IPS-15b (cell line): ENCODE data around the gene TNFAIP2.

Experiments used
- H3K27me3 ChIP-seq: one replicate; pipeline ENCODE4 v1.6.1; 2013; ENCODE audit warnings: low read length; ENCODE audit not compliant: control insufficient read depth, insufficient read depth
- H3K36me3 ChIP-seq: one replicate; pipeline ENCODE4 v1.6.1; 2013; ENCODE audit warnings: low read length; ENCODE audit not compliant: control insufficient read depth, insufficient read depth
- H3K4me1 ChIP-seq: one replicate; pipeline ENCODE4 v1.6.1; 2013; ENCODE audit warnings: mild to moderate bottlenecking, low read length; ENCODE audit not compliant: control insufficient read depth, insufficient read depth
- H3K4me3 ChIP-seq: one replicate; pipeline ENCODE4 v1.5.1; 2013; ENCODE audit warnings: low read depth, low read length
- H3K9ac ChIP-seq: one replicate; pipeline ENCODE4 v1.6.1; 2013; ENCODE audit warnings: low read depth, mild to moderate bottlenecking, low read length
- H3K9me3 ChIP-seq: one replicate; pipeline ENCODE4 v1.6.1; 2013; ENCODE audit warnings: mild to moderate bottlenecking, low read length; ENCODE audit not compliant: control insufficient read depth, insufficient read depth

TNFAIP2 gene

DNA sequence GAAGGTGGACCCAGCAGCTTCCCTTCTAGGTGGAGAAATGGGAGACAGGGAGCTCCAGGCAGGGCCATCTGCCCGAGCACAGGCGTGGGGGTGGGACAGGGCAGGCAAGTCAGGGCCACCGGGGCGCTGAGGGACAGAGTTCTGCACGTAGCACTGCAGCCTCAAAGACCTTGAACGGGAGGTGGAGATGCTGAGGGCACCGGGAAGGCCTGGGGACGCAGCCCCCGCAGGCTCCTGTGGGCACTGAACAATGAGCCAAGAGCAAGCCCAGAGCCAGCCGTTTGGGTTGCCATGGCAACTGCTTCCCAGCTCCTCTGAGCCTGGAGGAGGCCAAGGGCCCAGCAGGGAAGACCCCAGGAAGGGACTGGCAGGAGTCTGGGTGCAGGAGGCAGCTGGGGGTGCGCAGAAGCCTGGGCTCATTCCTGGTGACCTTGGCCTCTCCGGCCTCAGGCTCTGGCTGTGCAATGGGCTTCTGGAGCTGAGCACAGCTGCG, 35.9 kb upstream of the TNFAIP2 start:
- no peaks in the 10 kb centered on the region for H3K9me3 ChIP-seq
- no peak overlapping the region for H3K9ac ChIP-seq
- no peaks in the 10 kb centered on the region for H3K4me1 ChIP-seq
- no peak overlapping the region for H3K4me3 ChIP-seq
- H3K36me3 ChIP-seq, result no peaks in the 10 kb centered on the region
- H3K27me3 ChIP-seq, result peaks cover 23% of the 10 kb centered on the region

DNA sequence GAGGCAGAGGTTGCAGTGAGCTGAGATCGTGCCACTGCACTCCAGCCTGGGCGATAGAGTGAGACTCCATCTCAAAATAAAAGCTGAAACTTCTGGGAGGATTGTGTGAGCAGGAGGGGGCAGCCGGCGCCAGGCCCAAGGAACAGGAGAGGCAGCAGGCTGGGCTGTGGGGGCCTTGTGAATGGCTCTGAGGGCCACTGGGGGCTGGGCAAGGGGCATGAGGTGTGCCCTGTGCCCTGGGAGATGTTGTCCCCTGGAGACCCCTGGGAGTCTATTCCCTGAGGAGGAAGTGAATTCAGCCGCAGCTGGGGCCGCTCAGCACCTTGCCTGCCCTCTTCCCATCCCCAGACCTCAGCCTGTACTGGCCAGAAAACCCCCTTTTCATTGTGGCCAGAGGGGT, 34.3 kb upstream of the TNFAIP2 start:
- Histone ChIP-seq H3K4me3 (no peak overlapping the region), H3K36me3 (no peaks in the 10 kb centered on the region), H3K9me3 (no peaks in the 10 kb centered on the region), H3K4me1 (no peaks in the 10 kb centered on the region), H3K9ac (no peak overlapping the region), H3K27me3 (peaks cover 14% of the 10 kb centered on the region)

DNA sequence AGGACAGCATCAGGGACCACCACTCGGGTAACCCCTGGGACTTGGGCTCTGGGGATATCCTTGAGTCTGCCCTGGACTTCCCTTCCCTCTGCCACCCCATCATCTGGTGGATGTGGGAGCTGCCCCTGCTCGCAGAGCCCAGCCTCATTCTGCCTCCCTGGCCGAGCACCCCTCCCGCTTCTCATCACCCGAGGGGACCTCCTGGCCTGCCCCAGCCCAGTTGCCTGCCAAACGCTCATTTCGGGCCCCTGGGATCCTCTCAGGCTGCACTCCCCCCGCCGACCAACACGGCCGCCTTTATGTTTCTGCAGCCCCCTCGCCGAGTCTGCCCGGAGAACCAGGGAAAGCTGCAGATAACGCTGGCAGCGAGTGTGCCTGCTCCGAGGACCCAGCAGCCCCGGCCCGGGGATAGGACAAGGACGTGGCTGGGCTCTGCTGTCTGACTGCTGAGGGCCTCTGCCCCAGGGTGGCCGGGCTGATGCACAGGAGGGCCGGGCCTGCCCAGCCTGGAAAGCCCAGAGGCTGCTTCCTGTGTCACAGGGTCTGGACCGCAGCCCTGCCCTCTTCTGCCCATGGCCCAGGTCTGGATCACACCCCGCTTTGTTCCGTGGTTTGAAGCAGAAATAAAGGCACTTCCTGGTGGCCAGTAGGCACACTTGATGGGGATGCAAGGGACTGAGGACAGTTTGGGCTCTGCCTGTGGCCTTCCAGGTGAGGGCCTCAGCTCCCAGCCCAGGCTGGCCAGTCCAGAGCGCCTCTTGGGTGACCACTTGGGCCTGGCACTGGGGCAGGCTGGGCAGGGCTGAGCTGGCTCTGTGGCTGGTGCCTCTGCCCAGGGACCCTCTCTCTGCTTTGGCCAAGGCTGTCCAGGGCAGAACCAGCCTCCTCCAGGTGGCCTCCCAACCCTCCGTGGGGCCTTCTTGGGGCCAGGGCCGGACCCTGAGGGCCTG, 33.6 kb upstream of the TNFAIP2 start:
- H3K36me3 ChIP-seq, result no peaks in the 10 kb centered on the region
- H3K4me1 ChIP-seq, result no peaks in the 10 kb centered on the region
- H3K27me3 ChIP-seq, result peaks cover 9% of the 10 kb centered on the region
- no peak overlapping the region for H3K4me3 ChIP-seq
- H3K9me3 ChIP-seq, result no peaks in the 10 kb centered on the region
- no peak overlapping the region for H3K9ac ChIP-seq

DNA sequence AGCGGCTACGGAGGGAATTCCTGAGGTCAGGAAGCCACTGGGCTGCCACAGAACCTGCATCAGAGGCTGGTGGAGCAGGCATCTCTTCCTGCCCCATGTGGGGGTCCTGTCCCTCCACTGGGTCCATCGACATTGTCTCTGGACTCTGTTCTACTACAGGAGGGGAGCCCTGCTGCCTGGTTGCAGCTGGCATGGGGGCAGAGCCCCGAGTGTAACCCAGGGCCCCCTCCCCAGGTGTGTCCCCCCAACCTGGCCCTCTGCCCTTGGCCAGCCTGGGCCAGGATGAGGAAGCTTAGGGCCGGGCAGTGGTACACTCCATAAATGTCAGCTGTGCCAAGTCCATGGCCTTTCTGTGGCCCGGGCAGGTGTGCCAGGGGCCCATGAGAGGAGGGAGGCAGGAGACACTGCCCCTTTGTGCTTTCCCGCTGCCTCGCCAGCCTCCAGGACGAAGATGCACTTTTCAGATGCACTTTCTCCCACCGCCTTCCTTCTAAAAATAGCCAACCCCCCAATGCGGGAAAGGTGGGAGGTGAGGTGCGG, 32.7 kb upstream of the TNFAIP2 start:
- H3K9ac ChIP-seq, result no peak overlapping the region
- H3K36me3 ChIP-seq, result no peaks in the 10 kb centered on the region
- no peaks in the 10 kb centered on the region for H3K9me3 ChIP-seq
- H3K4me3 ChIP-seq, result no peak overlapping the region
- H3K4me1 ChIP-seq, result no peaks in the 10 kb centered on the region
- H3K27me3 ChIP-seq, result peaks cover 5% of the 10 kb centered on the region

DNA sequence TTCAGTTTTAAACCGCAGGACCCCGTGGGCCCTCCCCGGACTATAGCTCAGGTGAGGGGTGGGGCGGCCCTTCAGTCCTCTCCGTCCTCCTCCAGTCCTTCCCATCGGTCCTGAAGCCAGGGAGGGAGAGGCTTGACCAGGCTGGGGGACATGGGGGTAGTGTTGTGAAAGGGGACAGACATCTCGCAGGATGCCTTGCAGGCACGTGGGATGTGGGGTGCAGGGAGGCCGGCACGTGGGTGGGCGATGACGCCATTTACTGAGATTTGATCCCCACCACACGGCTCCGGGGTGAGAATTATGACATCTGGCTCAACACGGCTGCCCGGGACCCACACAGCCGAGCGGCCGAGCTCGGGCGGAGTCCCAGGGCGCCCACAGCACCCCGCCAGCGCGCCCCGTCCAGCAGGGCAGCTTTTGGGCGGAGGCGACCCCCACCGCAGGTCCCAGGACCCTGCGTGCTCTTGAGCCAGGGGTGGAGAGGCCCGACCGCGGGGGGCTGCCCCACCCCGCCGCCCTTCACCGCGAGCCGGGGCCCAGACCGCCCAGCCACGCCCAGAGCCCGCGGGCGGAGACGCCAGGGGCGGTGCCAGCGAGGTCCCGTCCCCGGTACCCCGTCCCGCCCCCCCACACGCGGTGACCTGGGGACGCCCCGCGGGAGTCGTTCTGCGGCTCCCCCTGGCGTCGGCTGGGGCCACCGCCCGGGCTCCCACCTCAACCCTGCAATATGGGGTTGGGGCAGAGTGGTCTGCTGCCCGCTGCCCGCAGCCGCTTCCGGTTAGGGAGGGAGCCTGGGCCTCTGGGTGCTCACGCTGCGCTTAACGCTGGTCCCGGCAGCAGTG, 32.0 kb upstream of the TNFAIP2 start:
- Histone ChIP-seq H3K27me3 (peaks cover 5% of the 10 kb centered on the region), H3K9me3 (no peaks in the 10 kb centered on the region), H3K36me3 (no peaks in the 10 kb centered on the region), H3K4me1 (no peaks in the 10 kb centered on the region), H3K4me3 (peak overlapping the region; percentile 41), H3K9ac (no peak overlapping the region)

DNA sequence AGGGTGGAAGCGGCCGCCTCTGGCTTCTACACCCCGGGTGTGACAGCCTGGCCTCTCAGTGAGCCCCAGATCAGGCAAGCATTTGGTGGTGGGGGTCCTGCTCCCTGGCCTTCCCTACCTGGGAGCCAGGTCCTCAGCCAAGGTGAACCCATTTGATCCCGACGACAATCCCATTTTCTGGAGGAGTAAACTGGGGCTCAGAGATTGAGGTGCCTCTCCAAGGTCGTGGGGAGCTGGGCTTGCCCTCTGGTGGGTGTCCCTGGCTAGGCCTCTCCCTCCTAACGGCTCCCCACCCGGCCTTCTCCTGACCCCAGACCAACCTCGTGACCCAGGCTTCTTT, 31.4 kb upstream of the TNFAIP2 start:
- no peak overlapping the region for H3K9ac ChIP-seq
- peak overlapping the region; percentile 26 for H3K4me3 ChIP-seq
- no peaks in the 10 kb centered on the region for H3K9me3 ChIP-seq
- no peaks in the 10 kb centered on the region for H3K4me1 ChIP-seq
- H3K36me3 ChIP-seq, result no peaks in the 10 kb centered on the region
- H3K27me3 ChIP-seq, result peaks cover 5% of the 10 kb centered on the region

DNA sequence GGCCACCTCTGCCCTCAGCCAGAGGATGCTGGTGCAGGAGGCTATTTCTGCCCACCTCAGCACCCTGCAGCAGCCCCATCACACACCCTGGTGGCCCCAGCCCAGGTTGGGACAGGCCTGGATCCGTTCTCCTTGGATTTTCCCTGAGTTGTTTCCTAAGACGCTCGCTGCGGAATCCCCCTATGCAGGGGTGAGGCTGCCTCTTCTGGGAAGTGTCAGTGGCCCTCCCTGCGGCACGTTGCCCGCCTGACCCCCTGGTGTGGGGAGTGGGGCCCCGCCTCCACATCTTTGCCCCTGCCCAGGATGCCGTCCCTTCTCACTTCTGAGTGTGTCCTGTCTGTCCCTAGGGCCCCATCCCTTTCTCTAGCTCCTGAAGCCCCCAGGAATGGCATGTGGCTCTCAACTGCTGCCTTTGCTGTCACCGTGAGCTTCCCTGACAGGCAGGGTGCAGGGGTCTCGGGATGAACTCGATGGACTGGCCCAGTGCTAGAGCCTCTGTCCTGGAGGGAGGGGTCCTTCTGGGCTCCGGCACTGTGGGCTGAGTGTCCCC, 29.3 kb upstream of the TNFAIP2 start:
- Histone ChIP-seq H3K9ac (no peak overlapping the region), H3K36me3 (no peaks in the 10 kb centered on the region), H3K4me1 (no peaks in the 10 kb centered on the region), H3K4me3 (no peak overlapping the region), H3K9me3 (no peaks in the 10 kb centered on the region), H3K27me3 (peaks cover 5% of the 10 kb centered on the region)

DNA sequence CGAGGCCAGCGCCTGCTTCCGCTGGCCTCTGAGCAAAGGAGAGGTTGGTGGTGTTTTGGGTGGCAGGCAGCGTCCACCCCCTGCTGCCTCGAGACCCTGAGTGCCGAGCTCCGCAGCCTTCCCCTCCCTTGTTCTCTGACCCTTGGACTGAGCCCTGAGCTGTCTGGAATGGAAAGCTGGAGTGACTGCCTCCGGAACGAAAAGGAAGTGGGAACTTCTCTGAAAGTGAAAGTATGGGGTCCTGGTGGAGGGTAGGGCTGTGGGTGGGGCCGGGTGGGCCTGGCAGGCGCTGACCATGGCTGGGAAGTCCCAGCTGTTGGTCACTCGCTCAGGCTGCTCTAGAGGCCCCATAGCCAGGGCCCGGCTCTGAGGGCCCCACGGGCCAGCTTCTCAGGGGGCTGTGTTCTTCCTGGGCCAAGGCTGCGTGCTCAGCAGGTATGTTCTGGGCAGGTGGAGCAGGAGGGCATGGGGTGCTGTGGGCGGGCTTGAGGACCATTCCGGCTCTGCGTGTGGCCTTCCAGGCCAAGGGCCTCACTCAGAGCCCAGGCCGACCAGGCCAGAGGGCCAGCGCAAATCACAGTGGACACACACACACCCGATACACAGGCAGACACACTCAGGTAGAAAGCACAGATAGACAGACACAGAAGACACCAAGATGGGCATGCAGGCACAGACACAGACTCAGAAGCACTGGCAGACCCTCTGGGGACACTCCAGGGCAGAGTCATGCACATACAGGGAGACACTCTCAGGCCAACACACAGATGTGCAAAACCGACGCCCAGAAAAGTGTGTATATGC, 28.7 kb upstream of the TNFAIP2 start, which contains the start of gene EXOC3L4:
TSS of gene EXOC3L4 (plus strand) at position 320 of the 804 bp plus-strand sequence. CDS start 5,495 bp downstream, outside the sequence.
- no peaks in the 10 kb centered on the region for H3K9me3 ChIP-seq
- H3K27me3 ChIP-seq, result peaks cover 5% of the 10 kb centered on the region
- no peaks in the 10 kb centered on the region for H3K4me1 ChIP-seq
- H3K9ac ChIP-seq, result no peak within 1 kb of the TSS
- no peak within 1 kb of the TSS for H3K4me3 ChIP-seq
- H3K36me3 ChIP-seq, result no peaks in the 10 kb centered on the region

DNA sequence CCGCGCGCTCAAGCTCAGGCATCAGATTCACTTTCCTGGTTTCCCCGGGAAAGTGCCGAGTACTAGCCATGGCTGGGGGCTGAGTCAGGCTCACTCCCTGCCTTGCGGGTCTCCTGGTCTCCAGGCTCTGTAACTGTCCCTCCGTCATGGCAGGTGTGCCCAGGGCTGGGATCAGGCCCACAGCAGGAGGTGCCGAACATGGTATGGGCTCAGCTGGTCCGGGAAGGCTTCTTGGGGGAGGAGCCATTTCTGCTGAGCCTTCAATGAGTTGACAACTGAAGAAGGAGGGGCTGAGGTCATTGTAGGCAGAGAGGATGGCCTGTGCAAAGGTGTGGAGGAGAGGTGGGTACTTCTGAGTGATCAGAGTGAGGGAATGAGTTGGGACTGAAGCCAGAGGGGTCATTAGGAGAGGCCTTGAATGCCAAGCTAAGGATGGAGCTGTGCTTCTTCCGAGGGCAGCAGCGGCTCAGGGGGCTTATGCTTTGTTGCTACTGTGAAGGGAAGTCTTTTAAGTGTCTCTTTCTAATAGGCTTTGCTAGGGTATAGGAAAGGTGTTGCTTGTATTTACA, 28.0 kb upstream of the TNFAIP2 start:
- H3K27me3 ChIP-seq, result peaks cover 4% of the 10 kb centered on the region
- no peaks in the 10 kb centered on the region for H3K36me3 ChIP-seq
- no peaks in the 10 kb centered on the region for H3K9me3 ChIP-seq
- H3K4me3 ChIP-seq, result no peak overlapping the region
- no peak overlapping the region for H3K9ac ChIP-seq
- no peaks in the 10 kb centered on the region for H3K4me1 ChIP-seq

DNA sequence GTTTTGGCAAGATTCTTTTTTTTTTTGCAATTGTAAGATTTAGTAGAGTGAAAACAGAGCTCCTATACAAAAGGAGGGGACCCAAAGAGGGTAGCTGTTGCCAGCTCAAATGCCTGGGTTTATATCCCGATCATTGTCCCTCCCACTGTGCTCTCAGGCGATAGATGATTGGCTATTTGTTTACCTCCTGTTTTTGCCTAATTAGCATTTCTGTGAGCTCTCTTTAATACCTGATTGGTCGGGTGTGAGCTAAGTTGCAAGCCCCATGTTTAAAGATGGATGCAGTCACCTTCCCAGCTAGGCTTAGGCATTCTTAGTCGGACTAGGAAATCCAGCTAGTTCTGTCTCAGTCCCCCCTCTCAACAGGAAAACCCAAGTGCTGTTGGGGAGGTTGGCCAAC, 26.9 kb upstream of the TNFAIP2 start:
- Histone ChIP-seq H3K4me3 (no peak overlapping the region), H3K27me3 (no peaks in the 10 kb centered on the region), H3K4me1 (no peaks in the 10 kb centered on the region), H3K9me3 (no peaks in the 10 kb centered on the region), H3K36me3 (no peaks in the 10 kb centered on the region), H3K9ac (no peak overlapping the region)
